ENCODE data around the gene PLOD2. TPM values are rescaled to one million over a fixed set of nuclear protein-coding genes. Genes with fewer than 3 reads are reported as not detected.

The PLOD2 gene
- total RNA-seq, 4 donors from 2014 or later: 4.4 to 11.6 (median 10.1) TPM

DNA sequence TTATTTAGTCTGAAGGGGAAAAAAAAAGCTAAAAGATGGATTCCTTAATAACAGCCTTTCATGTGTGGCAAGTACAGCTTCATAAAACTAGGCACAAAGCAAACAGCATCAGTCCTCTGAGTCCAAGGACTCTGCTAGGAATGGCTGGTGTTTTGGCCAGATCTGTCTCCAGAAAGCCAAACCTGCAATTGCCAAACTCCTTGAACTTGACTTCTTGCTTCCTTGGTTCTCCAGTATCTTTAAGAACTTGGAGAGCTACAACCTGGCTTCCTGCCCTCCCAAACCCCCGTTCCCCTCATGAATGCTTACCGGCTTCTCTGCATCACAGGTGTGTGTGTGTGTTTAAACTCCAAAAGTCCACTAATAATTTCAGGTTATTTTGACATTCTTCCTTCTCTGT lies 1.6 kb upstream of the PLOD2 start:
- WGBS, 2 donors: 93 to 98% methylated on average over 2 of the region's 2 CpGs
- DNase-seq (ENCODE audit: low spot score in 2 of 2): peak in 1 of 2 donors; percentile 80
- intact Hi-C loops (cut with DNase I; ENCODE audit: low total_unique reads): no loop called here
- no peak overlapping the region for H3K4me3 ChIP-seq (ENCODE audit: low read depth, poor library complexity, severe bottlenecking)
- TF ChIP-seq POLR2A (IDR thresholded peaks at IDR 0.05): no peak
- TF ChIP-seq, protein P1, sequence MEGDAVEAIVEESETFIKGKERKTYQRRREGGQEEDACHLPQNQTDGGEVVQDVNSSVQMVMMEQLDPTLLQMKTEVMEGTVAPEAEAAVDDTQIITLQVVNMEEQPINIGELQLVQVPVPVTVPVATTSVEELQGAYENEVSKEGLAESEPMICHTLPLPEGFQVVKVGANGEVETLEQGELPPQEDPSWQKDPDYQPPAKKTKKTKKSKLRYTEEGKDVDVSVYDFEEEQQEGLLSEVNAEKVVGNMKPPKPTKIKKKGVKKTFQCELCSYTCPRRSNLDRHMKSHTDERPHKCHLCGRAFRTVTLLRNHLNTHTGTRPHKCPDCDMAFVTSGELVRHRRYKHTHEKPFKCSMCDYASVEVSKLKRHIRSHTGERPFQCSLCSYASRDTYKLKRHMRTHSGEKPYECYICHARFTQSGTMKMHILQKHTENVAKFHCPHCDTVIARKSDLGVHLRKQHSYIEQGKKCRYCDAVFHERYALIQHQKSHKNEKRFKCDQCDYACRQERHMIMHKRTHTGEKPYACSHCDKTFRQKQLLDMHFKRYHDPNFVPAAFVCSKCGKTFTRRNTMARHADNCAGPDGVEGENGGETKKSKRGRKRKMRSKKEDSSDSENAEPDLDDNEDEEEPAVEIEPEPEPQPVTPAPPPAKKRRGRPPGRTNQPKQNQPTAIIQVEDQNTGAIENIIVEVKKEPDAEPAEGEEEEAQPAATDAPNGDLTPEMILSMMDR (IDR thresholded peaks at IDR 0.05): no peak

DNA sequence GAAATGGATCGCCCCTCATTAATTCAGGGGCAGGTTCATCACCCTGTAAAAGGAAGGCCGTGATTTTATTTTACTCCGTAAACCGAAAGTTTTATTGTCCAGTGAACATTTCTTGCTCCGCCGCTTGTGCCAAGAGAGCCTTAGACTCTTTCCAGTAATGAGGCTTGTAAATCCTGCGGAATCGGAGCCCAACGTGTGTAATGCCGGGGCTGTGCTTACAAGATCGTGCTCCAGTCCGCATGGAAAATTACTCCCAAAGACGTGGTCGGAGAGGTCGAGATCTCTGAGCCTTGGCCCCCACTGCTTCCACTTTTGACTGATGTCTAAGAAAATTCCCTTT lies 649 bp upstream of the PLOD2 start:
- intact Hi-C loops (cut with DNase I; ENCODE audit: low total_unique reads): no loop called here
- peak overlapping the region; percentile 82 for H3K4me3 ChIP-seq (ENCODE audit: low read depth, poor library complexity, severe bottlenecking)
- TF ChIP-seq, protein P1 (IDR thresholded peaks at IDR 0.05): no peak
- no peak for TF ChIP-seq POLR2A (IDR thresholded peaks at IDR 0.05)
- peak in 1 of 2 donors; percentile 85 for DNase-seq (ENCODE audit: low spot score in 2 of 2)
- 17 to 26% methylated on average over 15 of the region's 15 CpGs for WGBS, 2 donors

DNA sequence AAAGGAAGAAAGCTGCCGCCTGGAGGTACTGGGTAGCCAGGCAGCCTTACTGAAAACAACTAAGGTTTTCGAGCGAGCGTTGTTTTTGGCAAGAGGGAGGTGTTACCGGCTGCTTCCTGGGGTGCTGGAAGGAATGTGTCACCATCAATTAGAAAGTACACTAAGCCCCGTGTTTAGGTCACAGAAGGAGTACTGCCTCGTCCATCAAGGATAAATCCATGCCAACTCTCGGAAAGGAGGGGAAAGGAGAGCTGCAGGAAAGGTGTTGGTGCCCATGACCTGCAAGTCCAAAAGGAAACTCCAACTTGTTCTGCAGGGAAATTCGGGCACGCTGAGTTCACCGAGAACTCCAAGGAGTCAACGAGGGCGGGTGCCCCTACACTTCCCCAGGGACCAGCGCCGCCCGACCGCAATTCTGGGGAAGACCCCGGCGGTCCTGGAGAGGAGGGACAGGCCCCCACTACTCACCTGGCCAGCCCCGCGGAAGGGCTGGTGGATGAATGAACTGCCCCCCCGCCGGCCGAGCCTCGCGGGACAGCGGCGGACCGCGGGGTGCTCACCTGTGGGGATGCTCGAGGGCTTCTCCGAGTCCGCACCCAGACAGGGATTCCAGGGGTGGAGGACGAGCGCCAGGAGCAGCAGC lies 542 bp downstream of the PLOD2 start:
- TF ChIP-seq, protein P1 (IDR thresholded peaks at IDR 0.05): no peak
- TF ChIP-seq POLR2A (IDR thresholded peaks at IDR 0.05): no peak
- peak overlapping the region; percentile 82 for H3K4me3 ChIP-seq (ENCODE audit: low read depth, poor library complexity, severe bottlenecking)
- 0 to 1% methylated on average over 15 to 17 of the region's 35 CpGs for WGBS, 2 donors
- intact Hi-C loops (cut with DNase I; ENCODE audit: low total_unique reads): no loop called here
- DNase-seq (ENCODE audit: low spot score in 2 of 2): peak; percentile 57 to 90

DNA sequence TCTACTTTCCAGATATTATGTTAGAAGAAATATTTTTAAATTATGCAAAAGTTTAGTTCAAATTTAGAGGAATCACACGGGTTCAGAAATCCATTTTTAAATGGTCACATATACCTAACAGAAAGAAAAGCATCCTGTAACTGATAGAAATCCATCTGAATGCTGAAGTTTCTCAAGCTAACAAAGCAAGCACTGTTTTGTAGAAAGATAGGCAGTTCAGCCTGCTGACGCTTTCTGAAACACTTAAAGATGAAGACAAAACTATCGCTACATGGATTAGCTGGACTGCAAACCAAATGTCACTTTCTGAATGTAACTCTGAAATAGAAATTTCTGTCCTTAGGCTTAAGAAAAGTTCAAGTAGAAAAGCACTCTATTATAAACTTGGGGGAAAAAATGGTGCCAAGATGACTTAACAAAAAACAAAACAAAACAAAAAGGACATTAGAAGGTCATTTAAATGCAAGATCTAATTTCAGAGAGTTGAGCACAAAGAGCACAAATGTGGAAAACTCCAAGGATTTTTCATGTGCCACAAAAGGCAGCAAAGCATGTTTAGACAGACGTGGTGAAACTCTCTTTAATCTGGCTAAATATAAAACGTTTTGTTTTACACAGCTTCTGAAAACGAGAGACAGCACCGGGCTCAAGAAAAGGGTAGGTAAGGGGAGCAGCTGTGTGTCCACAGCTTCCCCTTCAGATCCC lies 1.2 kb downstream of the PLOD2 start:
- DNase-seq (ENCODE audit: low spot score in 2 of 2): no peak
- intact Hi-C loops (cut with DNase I; ENCODE audit: low total_unique reads): loop anchor here (5.0 kb wide), 1 partner anchor 447 kb away; no protein-coding TSS in a partner anchor
- peak overlapping the region; percentile 82 for H3K4me3 ChIP-seq (ENCODE audit: low read depth, poor library complexity, severe bottlenecking)
- TF ChIP-seq, protein P1 (IDR thresholded peaks at IDR 0.05): no peak
- no peak for TF ChIP-seq POLR2A (IDR thresholded peaks at IDR 0.05)
- WGBS, 2 donors: 17 to 18% methylated on average over 7 of the region's 7 CpGs

DNA sequence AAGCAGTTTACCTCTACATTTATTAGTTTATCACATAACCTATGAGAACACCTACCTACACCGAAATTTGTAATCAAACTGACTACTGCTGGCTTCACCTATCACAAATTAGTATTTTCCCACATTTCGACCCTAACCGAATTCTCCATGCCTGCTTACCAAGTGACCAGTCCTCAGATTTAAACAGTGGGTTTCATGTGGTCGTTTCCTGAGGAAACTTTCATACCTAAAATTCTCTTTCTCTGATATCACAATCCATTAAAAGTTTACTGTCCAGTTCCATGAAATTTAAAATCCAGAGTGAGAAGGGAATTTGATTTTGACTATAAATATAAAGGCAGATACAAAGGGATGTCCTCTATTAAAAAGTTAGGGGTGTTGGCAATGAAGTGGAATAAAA lies 1.9 kb downstream of the PLOD2 start:
- no peak for DNase-seq (ENCODE audit: low spot score in 2 of 2)
- 81 to 87% methylated on average over 4 of the region's 4 CpGs for WGBS, 2 donors
- intact Hi-C loops (cut with DNase I; ENCODE audit: low total_unique reads): loop anchor here (5.0 kb wide), 1 partner anchor 447 kb away; no protein-coding TSS in a partner anchor
- no peak for TF ChIP-seq POLR2A (IDR thresholded peaks at IDR 0.05)
- TF ChIP-seq, protein P1 (IDR thresholded peaks at IDR 0.05): no peak
- H3K4me3 ChIP-seq (ENCODE audit: low read depth, poor library complexity, severe bottlenecking): no peak overlapping the region
